Sigmoid colon (tissue), 4 donors: ENCODE measurements around the gene EBLN2.

Experiments used
- POLR2AphosphoS5 ChIP-seq, 4 donors: sonication (generic); formaldehyde crosslinking; IDR thresholded peaks; one replicate each; pipeline ENCODE4 v1.6.1; 2017; ENCODE audit warnings: antibody characterized with exemption in 4 of 4
- TF ChIP-seq, protein P1 (sequence below), 4 experiments: fragments of 450-650 bp in 3 of 4; fragments of 200-600 bp in 1 of 4; IDR thresholded peaks; one replicate each; pipeline ENCODE4 v1.5.1; 2016 to 2019; ENCODE audit warnings: antibody characterized with exemption in 4 of 4, mild to moderate bottlenecking in 3 of 4, moderate library complexity in 2 of 4

DNA sequence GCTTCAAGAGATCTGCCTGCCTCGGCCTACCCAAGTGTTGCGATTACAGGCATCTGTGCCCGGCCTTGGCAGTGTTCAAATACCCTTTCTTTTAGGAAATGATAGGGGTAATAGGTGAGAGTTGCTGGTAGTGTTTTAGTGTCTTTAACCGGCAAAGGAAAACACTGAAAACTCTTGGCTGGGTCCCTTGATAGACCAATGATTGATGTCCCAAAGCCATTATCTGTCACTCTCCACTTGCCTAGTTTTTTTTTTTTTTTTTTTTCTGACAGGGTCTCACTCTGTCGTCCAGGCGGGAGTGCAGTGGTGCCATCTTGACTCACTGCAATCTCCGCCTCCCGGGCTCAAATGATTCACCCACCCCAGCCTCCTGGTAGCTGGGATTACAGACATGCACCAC is 19.7 kb downstream of the EBLN2 start:
- TF ChIP-seq, protein P1, sequence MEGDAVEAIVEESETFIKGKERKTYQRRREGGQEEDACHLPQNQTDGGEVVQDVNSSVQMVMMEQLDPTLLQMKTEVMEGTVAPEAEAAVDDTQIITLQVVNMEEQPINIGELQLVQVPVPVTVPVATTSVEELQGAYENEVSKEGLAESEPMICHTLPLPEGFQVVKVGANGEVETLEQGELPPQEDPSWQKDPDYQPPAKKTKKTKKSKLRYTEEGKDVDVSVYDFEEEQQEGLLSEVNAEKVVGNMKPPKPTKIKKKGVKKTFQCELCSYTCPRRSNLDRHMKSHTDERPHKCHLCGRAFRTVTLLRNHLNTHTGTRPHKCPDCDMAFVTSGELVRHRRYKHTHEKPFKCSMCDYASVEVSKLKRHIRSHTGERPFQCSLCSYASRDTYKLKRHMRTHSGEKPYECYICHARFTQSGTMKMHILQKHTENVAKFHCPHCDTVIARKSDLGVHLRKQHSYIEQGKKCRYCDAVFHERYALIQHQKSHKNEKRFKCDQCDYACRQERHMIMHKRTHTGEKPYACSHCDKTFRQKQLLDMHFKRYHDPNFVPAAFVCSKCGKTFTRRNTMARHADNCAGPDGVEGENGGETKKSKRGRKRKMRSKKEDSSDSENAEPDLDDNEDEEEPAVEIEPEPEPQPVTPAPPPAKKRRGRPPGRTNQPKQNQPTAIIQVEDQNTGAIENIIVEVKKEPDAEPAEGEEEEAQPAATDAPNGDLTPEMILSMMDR (IDR thresholded peaks at IDR 0.05), result no peak
- TF ChIP-seq POLR2AphosphoS5 (IDR thresholded peaks at IDR 0.05), result no peak
